NT2/D1 (cell line): ENCODE results near the gene CERKL.

Experiments used
- SUZ12 ChIP-seq: IDR thresholded peaks from 2 replicates; pipeline ENCODE4 v1.6.1; 2011; ENCODE audit not compliant: insufficient read length, insufficient read depth; ENCODE audit errors: extremely low read depth
- YY1 ChIP-seq: IDR thresholded peaks from 2 replicates; pipeline ENCODE4 v1.6.1; 2011; ENCODE audit not compliant: insufficient read length, insufficient read depth

GRCh38 chr2:181680937-181681811 lies 24.3 kb upstream of the CERKL start:
- TF ChIP-seq YY1 (no peak), SUZ12 (no peak)
